HepG2 (cell line): ENCODE data around the gene DSCAML1. TPM values are rescaled to one million over a fixed set of nuclear protein-coding genes. Genes with fewer than 3 reads are reported as not detected.

Source experiments
- ATAC-seq: fragments of 200-7000 bp; cut with Tn5 transposase; 3 replicates; pipeline ENCODE4 v1.9.1; 2020; ENCODE audit warnings: mild to moderate bottlenecking, moderate library complexity
- BruUV-seq: library from RNA; stranded (reverse); fragments of 400-500 nt; replicated peaks from 2 replicates; lab custom pipeline; 2021; lab: Mats Ljungman, UMichigan
- CTCF ChIA-PET: fragments of 300-600 bp; formaldehyde crosslinking; extraction: SDS; loops from one replicate; lab custom pipeline; 2021; ENCODE audit warnings: low total read pairs, inconsistent platforms, low intra/inter-chr PET ratio; lab: Yijun Ruan, JAX
- POLR2A ChIA-PET: fragments of 350-600 bp; sonication (Branson Sonifier 250); formaldehyde crosslinking; loops from one replicate; lab custom pipeline; 2020; ENCODE audit warnings: antibody characterized with exemption, inconsistent platforms; lab: Yijun Ruan, JAX
- DNase-seq: peaks from one replicate; pipeline ENCODE4 v3.0.0-alpha.2; 2015; ENCODE audit warnings: low spot score
- FAIRE-seq: peaks from 3 replicates; lab custom pipeline; 2011; peaks lifted over from hg19 to GRCh38; lab: Jason Lieb, UNC
- H2AFZ ChIP-seq: one replicate; pipeline ENCODE4 v1.6.1; 2011; ENCODE audit warnings: low read length, inconsistent platforms
- H3K27ac ChIP-seq: fragments of 300-600 bp; 3 replicates; pipeline ENCODE4 v1.8.0; 2011; ENCODE audit warnings: mixed run types, mild to moderate bottlenecking, mixed read lengths, low read length, inconsistent platforms; ENCODE audit not compliant: insufficient read depth; ENCODE audit errors: extremely low read length
- H3K27me3 ChIP-seq, 2 experiments: fragments of 200-600 bp in 1 of 2; 2 replicates in 1 of 2; 3 replicates in 1 of 2; pipeline versions ENCODE4 v1.6.0 to v1.8.0; 2011; ENCODE audit warnings: low read length in 2 of 2, mild to moderate bottlenecking in 2 of 2, moderate library complexity in 2 of 2, inconsistent platforms in 1 of 2; ENCODE audit not compliant: insufficient read depth in 2 of 2, control insufficient read depth in 1 of 2
- H3K36me3 ChIP-seq, 2 experiments: fragments of 200-600 bp in 1 of 2; replicated peaks in 1 of 2; 2 replicates in 1 of 2; 3 replicates in 1 of 2; pipeline versions ENCODE4 v1.5.1 to v1.8.0; 2011; ENCODE audit warnings: low read length in 2 of 2, inconsistent platforms in 1 of 2; ENCODE audit not compliant: insufficient read depth in 2 of 2, control insufficient read depth in 1 of 2
- H3K4me1 ChIP-seq: 2 replicates; pipeline ENCODE4 v1.5.1; 2012; ENCODE audit warnings: low read length, inconsistent platforms; ENCODE audit not compliant: insufficient read depth
- H3K4me2 ChIP-seq: 2 replicates; pipeline ENCODE4 v1.6.0; 2011; ENCODE audit warnings: low read depth, low read length, inconsistent platforms
- H3K4me3 ChIP-seq, 3 experiments: fragments of 200-600 bp in 1 of 3; sonication (generic), shearing (Covaris generic) in 1 of 3; replicated peaks in 1 of 3; 2 replicates each; pipeline ENCODE4 v1.5.1; 2011 to 2016; ENCODE audit warnings: low read length in 3 of 3, inconsistent platforms in 2 of 3, low read depth in 2 of 3, mild to moderate bottlenecking in 2 of 3, control low read depth in 1 of 3, mixed read lengths in 1 of 3; ENCODE audit not compliant: insufficient read depth in 1 of 3
- H3K79me2 ChIP-seq: one replicate; pipeline ENCODE4 v1.6.1; 2011; ENCODE audit warnings: low read length, inconsistent platforms; ENCODE audit not compliant: insufficient read depth
- H3K9ac ChIP-seq: 2 replicates; pipeline ENCODE4 v1.6.0; 2011; ENCODE audit warnings: mild to moderate bottlenecking, low read depth, low read length, inconsistent platforms; ENCODE audit not compliant: insufficient read depth
- H3K9me3 ChIP-seq: 2 replicates; pipeline ENCODE4 v1.5.1; 2012; ENCODE audit warnings: mild to moderate bottlenecking, low read length
- H4K20me1 ChIP-seq: 2 replicates; pipeline ENCODE4 v1.6.0; 2011; ENCODE audit warnings: inconsistent platforms, mild to moderate bottlenecking, low read length, moderate library complexity; ENCODE audit not compliant: insufficient read depth
- ARID4A ChIP-seq: sonication (generic); formaldehyde crosslinking; IDR thresholded peaks from 2 replicates; pipeline ENCODE4 v1.5.0; 2020; ENCODE audit warnings: mild to moderate bottlenecking, missing genetic modification reagents, borderline replicate concordance
- EEA1 ChIP-seq: sonication (generic); formaldehyde crosslinking; IDR thresholded peaks from 2 replicates; pipeline ENCODE4 v1.5.1; 2020; ENCODE audit warnings: mild to moderate bottlenecking, missing genetic modification reagents, borderline replicate concordance
- JUNB ChIP-seq: sonication (generic); formaldehyde crosslinking; IDR thresholded peaks from 2 replicates; pipeline ENCODE4 v1.8.0; 2022; ENCODE audit warnings: missing genetic modification reagents, mild to moderate bottlenecking, borderline replicate concordance
- MAZ ChIP-seq, 2 experiments: sonication (generic) in 1 of 2; formaldehyde crosslinking in 1 of 2; IDR thresholded peaks; 2 replicates each; pipeline versions ENCODE4 v1.5.0 to v1.6.1; 2012 to 2020; ENCODE audit warnings: low read depth in 2 of 2, mild to moderate bottlenecking in 2 of 2, borderline replicate concordance in 1 of 2, improper control_type of control experiment in 1 of 2, low read length in 1 of 2, missing genetic modification reagents in 1 of 2, moderate library complexity in 1 of 2
- MYNN ChIP-seq: sonication (generic); formaldehyde crosslinking; IDR thresholded peaks from 2 replicates; pipeline ENCODE4 v1.4.0; 2020; ENCODE audit warnings: mild to moderate bottlenecking, low read depth, missing genetic modification reagents
- PAF1 ChIP-seq: IDR thresholded peaks from 2 replicates; pipeline ENCODE4 v1.6.1; 2016; ENCODE audit warnings: missing genetic modification reagents, missing compliant biosample characterization
- RORA ChIP-seq: sonication (generic); formaldehyde crosslinking; IDR thresholded peaks from 2 replicates; pipeline ENCODE4 v1.5.0; 2020; ENCODE audit warnings: mild to moderate bottlenecking, missing genetic modification reagents, moderate library complexity
- RXRA ChIP-seq: sonication (generic); formaldehyde crosslinking; IDR thresholded peaks from 2 replicates; pipeline ENCODE4 v1.5.1; 2020; ENCODE audit warnings: missing genetic modification reagents
- SUZ12 ChIP-seq: fragments of 150-350 bp; IDR thresholded peaks from 2 replicates; pipeline ENCODE4 v1.6.1; 2014; ENCODE audit warnings: low read depth, low read length
- TBX2 ChIP-seq: sonication (generic); formaldehyde crosslinking; IDR thresholded peaks from 2 replicates; pipeline ENCODE4 v1.5.0; 2020; ENCODE audit warnings: missing genetic modification reagents, mild to moderate bottlenecking, borderline replicate concordance
- ZFP82 ChIP-seq: sonication (generic); formaldehyde crosslinking; IDR thresholded peaks from 2 replicates; pipeline ENCODE4 v1.5.1; 2020; ENCODE audit warnings: mild to moderate bottlenecking, missing genetic modification reagents, borderline replicate concordance
- ZNF296 ChIP-seq: sonication (generic); formaldehyde crosslinking; conservative IDR thresholded peaks from 2 replicates; pipeline ENCODE4 v1.5.0; 2020; ENCODE audit warnings: mild to moderate bottlenecking, missing genetic modification reagents
- ZNF572 ChIP-seq: sonication (generic); formaldehyde crosslinking; IDR thresholded peaks from 2 replicates; pipeline ENCODE4 v1.5.1; 2020; ENCODE audit warnings: mild to moderate bottlenecking, missing genetic modification reagents
- WGBS: methylation state at CpG from one replicate; pipeline ENCODE4 v1.1.6; 2017; ENCODE audit warnings: low lambda C conversion rate; 5-methylcytosine and 5-hydroxymethylcytosine counted together
- in situ Hi-C: cut with HindIII; loops from 2 replicates; pipeline ENCODE4 v1.10.0; 2017; ENCODE audit warnings: low pct_unique_long_range_greater_than_20kb; ENCODE audit not compliant: extremely low pct_ligation_motif_present
- intact Hi-C: fragments of 100-400 bp; cut with micrococcal nuclease; formaldehyde crosslinking; loops from one replicate; pipeline ENCODE4 v1.10.0; 2022; ENCODE audit not compliant: unreplicated experiment
- polyA plus RNA-seq, 8 experiments: library from polyadenylated mRNA; depleted of rRNA in 3 of 8; stranded (reverse) in 7 of 8; unstranded in 1 of 8; fragments of >200 nt; fragmentation: Illumina TruSeq in 4 of 8; extraction: Trizol in 4 of 8; gene quantifications; 2 replicates each; pipeline versions ENCODE4 v1.2.1 to v1.2.3, GENCODE V29; 2011 to 2016; ENCODE audit warnings: low read depth in 4 of 8, missing spikeins in 1 of 8, mixed read lengths in 1 of 8; ENCODE audit not compliant: insufficient read depth in 1 of 8
- total RNA-seq, 5 experiments: library from RNA; depleted of rRNA; stranded (reverse); fragments of >200 nt; fragmentation: Illumina TruSeq; extraction: Trizol; gene quantifications; 2 replicates each; pipeline ENCODE4 v1.2.3, GENCODE V29; 2016; ENCODE audit warnings: low read depth in 1 of 5
- TF ChIP-seq, protein P1 (sequence below): sonication (generic); formaldehyde crosslinking; IDR thresholded peaks from 2 replicates; pipeline ENCODE4 v1.4.0; 2020; ENCODE audit warnings: missing genetic modification reagents
- TF ChIP-seq, protein P2 (sequence below): sonication (generic); formaldehyde crosslinking; IDR thresholded peaks from 2 replicates; pipeline ENCODE4 v1.4.0; 2020; ENCODE audit warnings: missing genetic modification reagents, borderline replicate concordance

Gene DSCAML1
- total and polyA plus RNA-seq, 2 of the 13 experiments (the other 11 are each of a cell fraction or from before 2014, with no cell fraction given), result 0.29 to 0.40 TPM

DNA sequence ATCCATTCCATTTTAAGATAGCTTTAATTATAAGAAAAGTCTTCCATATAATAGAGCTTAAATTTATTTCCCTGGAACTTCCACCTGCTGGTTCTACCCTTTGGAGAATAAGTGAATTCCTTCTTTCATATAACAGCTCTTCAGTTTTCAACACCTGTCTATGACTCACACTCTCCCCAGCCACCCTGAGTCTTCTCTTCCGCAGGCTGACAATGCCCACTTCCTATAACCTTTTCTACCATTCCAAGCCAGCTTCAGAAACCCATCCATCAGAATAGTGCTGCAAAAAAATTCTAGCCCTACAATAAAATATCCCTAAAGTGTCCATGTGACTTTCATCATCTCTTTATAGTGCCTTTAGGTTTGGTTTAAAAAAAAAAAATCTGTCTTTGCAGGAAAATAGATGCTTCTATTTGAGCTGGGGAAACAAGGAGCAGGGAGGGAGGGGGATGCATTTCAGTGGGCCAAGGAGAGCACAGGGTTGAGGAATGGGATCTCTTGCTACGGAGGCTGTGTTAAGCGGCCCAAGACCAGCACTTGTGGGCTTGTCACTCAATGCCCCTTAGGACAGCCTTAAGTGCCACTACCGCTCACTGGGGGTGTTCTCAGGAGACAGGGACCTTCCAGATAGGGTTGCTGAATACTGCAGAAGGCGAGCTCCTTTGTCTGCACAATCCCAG lies 178.6 kb downstream of the DSCAML1 start:
- POLR2A ChIA-PET, result no interaction called here
- no peaks in the 10 kb centered on the region for H3K4me1 ChIP-seq
- FAIRE-seq (no peak), DNase-seq (no peak), ATAC-seq (no peak)
- no peak overlapping the region for H2AFZ ChIP-seq
- WGBS, result 47% methylated on average over 5 of the region's 5 CpGs
- H3K9me3 ChIP-seq, result peaks cover 14% of the 10 kb centered on the region
- H3K9ac ChIP-seq, result no peak overlapping the region
- H3K36me3 ChIP-seq, result no peaks in the 10 kb centered on the region
- BruUV-seq, result no TSS peak
- in situ Hi-C loops (no loop called here), intact Hi-C loops (no loop called here)
- no peaks in the 10 kb centered on the region for H3K79me2 ChIP-seq
- H3K4me2 ChIP-seq, result no peak overlapping the region
- no peaks in the 10 kb centered on the region for H4K20me1 ChIP-seq
- no peak overlapping the region for H3K4me3 ChIP-seq
- H3K27ac ChIP-seq, result no peak overlapping the region
- no peaks in the 10 kb centered on the region; a peak in 2 of 5 replicates for H3K27me3 ChIP-seq
- CTCF ChIA-PET, result no interaction called here
- TF ChIP-seq EEA1 (CRISPR knock-in tag) (no peak), RXRA (CRISPR knock-in tag) (no peak), ZNF572 (CRISPR knock-in tag) (no peak), TBX2 (no peak), PAF1 (CRISPR knock-in tag) (no peak), SUZ12 (no peak), JUNB (CRISPR knock-in tag) (no peak), MAZ (IDR thresholded peaks at IDR 0.05; ENCODE audit: borderline replicate concordance, low read depth, low read length) (no peak), MAZ (CRISPR knock-in tag; IDR thresholded peaks at IDR 0.05; ENCODE audit: low read depth) (no peak), ARID4A (CRISPR knock-in tag) (no peak), ZNF296 (no peak), RORA (CRISPR knock-in tag) (no peak), ZFP82 (CRISPR knock-in tag) (no peak), MYNN (CRISPR knock-in tag) (no peak)
- TF ChIP-seq, protein P1, sequence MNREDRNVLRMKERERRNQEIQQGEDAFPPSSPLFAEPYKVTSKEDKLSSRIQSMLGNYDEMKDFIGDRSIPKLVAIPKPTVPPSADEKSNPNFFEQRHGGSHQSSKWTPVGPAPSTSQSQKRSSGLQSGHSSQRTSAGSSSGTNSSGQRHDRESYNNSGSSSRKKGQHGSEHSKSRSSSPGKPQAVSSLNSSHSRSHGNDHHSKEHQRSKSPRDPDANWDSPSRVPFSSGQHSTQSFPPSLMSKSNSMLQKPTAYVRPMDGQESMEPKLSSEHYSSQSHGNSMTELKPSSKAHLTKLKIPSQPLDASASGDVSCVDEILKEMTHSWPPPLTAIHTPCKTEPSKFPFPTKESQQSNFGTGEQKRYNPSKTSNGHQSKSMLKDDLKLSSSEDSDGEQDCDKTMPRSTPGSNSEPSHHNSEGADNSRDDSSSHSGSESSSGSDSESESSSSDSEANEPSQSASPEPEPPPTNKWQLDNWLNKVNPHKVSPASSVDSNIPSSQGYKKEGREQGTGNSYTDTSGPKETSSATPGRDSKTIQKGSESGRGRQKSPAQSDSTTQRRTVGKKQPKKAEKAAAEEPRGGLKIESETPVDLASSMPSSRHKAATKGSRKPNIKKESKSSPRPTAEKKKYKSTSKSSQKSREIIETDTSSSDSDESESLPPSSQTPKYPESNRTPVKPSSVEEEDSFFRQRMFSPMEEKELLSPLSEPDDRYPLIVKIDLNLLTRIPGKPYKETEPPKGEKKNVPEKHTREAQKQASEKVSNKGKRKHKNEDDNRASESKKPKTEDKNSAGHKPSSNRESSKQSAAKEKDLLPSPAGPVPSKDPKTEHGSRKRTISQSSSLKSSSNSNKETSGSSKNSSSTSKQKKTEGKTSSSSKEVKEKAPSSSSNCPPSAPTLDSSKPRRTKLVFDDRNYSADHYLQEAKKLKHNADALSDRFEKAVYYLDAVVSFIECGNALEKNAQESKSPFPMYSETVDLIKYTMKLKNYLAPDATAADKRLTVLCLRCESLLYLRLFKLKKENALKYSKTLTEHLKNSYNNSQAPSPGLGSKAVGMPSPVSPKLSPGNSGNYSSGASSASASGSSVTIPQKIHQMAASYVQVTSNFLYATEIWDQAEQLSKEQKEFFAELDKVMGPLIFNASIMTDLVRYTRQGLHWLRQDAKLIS, result no peak
- TF ChIP-seq, protein P2, sequence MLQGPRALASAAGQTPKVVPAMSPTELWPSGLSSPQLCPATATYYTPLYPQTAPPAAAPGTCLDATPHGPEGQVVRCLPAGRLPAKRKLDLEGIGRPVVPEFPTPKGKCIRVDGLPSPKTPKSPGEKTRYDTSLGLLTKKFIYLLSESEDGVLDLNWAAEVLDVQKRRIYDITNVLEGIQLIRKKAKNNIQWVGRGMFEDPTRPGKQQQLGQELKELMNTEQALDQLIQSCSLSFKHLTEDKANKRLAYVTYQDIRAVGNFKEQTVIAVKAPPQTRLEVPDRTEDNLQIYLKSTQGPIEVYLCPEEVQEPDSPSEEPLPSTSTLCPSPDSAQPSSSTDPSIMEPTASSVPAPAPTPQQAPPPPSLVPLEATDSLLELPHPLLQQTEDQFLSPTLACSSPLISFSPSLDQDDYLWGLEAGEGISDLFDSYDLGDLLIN (CRISPR knock-in tag), result no peak
